ENCODE data around the gene SSBP2.

The SSBP2 gene

DNA sequence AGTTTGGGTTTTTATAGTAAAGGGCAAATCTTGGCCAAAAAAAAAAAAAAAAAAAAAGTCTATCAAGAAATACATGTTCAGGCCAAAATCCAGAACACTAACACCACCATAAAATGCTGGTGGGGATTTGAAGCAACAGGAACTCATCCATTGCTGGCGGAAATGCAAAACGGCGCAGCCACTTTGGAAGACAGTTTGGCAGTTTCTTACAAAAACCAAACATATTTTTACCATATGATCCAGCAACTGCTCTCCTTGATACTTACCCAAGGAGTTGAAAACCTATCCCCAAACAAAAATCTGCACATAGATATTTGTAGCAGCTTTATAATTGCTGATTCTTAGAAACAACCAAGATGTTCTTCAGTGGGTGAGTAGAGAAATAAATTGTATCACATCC, 203.9 kb downstream of the SSBP2 start:
- no peaks in the 10 kb centered on the region for H3K4me1 ChIP-seq (ENCODE audit: insufficient read depth, low read length)
- H3K9ac ChIP-seq (ENCODE audit: low read length), result no peak overlapping the region
- H3K27ac ChIP-seq (ENCODE audit: low read depth, low read length), result no peak overlapping the region
- H3K36me3 ChIP-seq (ENCODE audit: insufficient read depth, low read length), result no peaks in the 10 kb centered on the region
- H3K4me3 ChIP-seq (ENCODE audit: low read depth in 1 of 2, low read length in 2 of 2), result no peak overlapping the region
- no peaks in the 10 kb centered on the region for H3K27me3 ChIP-seq (ENCODE audit: control insufficient read depth in 1 of 2, insufficient read depth in 2 of 2, low read length in 2 of 2)
- H3K9me3 ChIP-seq (ENCODE audit: low read length), result no peaks in the 10 kb centered on the region

DNA sequence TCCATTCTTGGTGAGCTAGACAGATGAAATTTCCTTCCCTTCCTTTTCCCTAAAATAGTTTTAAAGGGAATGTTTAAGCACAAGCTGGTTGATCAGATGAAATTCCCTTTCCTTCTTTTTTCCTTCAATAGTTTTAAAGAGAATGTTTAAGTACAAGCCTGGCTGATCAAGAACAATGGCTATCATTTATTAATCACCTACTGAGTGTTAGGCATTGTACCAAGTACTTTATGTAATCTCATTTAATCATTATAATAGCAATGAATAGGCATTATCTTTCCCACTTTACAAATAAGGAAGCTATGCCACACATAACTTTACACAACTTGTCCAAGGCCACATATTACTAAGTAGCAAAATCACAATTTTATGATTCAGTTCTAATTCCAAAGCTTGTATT, 205.0 kb downstream of the SSBP2 start:
- H3K4me3 ChIP-seq (ENCODE audit: low read depth in 1 of 2, low read length in 2 of 2), result no peak overlapping the region
- no peak overlapping the region for H3K9ac ChIP-seq (ENCODE audit: low read length)
- H3K27me3 ChIP-seq (ENCODE audit: control insufficient read depth in 1 of 2, insufficient read depth in 2 of 2, low read length in 2 of 2), result no peaks in the 10 kb centered on the region
- no peaks in the 10 kb centered on the region for H3K9me3 ChIP-seq (ENCODE audit: low read length)
- H3K4me1 ChIP-seq (ENCODE audit: insufficient read depth, low read length), result no peaks in the 10 kb centered on the region
- no peaks in the 10 kb centered on the region for H3K36me3 ChIP-seq (ENCODE audit: insufficient read depth, low read length)
- H3K27ac ChIP-seq (ENCODE audit: low read depth, low read length), result no peak overlapping the region

DNA sequence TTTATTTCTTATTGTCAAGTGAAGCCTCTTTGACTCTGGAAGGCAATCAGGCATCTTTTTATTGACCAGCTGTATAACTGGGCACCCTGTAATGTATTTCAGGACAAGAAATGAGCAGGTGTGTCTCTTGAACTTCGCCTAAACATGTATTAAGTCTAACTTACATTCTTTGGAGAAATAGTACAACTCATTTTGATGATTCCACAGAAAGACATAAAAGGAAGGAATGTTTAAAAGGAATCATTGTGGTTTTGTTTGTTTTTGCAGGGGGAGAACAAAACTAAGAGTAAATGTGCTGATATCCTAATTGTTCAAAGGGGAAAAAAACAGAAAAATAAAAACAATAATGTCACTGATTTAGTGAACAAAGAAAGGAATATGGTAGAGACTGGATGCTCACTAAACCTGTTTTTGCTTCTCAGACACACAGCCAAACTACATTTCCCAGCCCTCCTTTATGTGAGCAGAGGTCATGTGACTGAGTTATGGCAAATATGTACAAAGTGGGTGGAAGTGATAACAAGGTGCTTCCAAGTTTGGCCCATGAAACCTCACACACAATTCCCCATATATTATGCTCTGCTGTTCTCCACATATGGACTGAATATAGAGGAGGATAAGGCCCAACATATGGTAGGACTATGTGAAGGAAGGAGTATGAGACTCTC, 206.4 kb downstream of the SSBP2 start:
- Histone ChIP-seq H3K36me3 (ENCODE audit: insufficient read depth, low read length) (no peaks in the 10 kb centered on the region), H3K9me3 (ENCODE audit: low read length) (no peaks in the 10 kb centered on the region), H3K9ac (ENCODE audit: low read length) (no peak overlapping the region), H3K4me3 (ENCODE audit: low read depth in 1 of 2, low read length in 2 of 2) (no peak overlapping the region), H3K4me1 (ENCODE audit: insufficient read depth, low read length) (no peaks in the 10 kb centered on the region), H3K27ac (ENCODE audit: low read depth, low read length) (no peak overlapping the region), H3K27me3 (ENCODE audit: control insufficient read depth in 1 of 2, insufficient read depth in 2 of 2, low read length in 2 of 2) (no peaks in the 10 kb centered on the region)

DNA sequence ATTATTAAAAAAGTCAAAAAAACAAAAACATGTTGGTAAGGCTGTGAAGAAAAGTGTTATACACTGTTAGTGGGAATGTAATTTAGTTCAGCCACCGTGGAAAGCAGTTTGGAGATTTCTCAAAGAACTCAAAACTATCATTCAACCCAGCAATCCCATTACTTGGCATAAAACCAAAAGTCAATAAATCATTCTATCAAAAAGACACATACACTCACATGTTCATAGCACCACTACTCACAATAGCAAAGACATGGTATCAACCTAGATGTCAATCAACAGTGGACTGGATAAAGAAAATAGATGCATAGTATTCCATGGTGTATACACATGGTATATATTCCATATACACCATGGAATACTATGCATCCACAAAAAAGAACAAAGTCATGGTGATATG, 208.7 kb downstream of the SSBP2 start:
- no peak overlapping the region for H3K9ac ChIP-seq (ENCODE audit: low read length)
- no peaks in the 10 kb centered on the region for H3K9me3 ChIP-seq (ENCODE audit: low read length)
- H3K4me1 ChIP-seq (ENCODE audit: insufficient read depth, low read length), result no peaks in the 10 kb centered on the region
- no peak overlapping the region for H3K4me3 ChIP-seq (ENCODE audit: low read depth in 1 of 2, low read length in 2 of 2)
- H3K27ac ChIP-seq (ENCODE audit: low read depth, low read length), result no peak overlapping the region
- no peaks in the 10 kb centered on the region for H3K36me3 ChIP-seq (ENCODE audit: insufficient read depth, low read length)
- H3K27me3 ChIP-seq (ENCODE audit: control insufficient read depth in 1 of 2, insufficient read depth in 2 of 2, low read length in 2 of 2), result no peaks in the 10 kb centered on the region

DNA sequence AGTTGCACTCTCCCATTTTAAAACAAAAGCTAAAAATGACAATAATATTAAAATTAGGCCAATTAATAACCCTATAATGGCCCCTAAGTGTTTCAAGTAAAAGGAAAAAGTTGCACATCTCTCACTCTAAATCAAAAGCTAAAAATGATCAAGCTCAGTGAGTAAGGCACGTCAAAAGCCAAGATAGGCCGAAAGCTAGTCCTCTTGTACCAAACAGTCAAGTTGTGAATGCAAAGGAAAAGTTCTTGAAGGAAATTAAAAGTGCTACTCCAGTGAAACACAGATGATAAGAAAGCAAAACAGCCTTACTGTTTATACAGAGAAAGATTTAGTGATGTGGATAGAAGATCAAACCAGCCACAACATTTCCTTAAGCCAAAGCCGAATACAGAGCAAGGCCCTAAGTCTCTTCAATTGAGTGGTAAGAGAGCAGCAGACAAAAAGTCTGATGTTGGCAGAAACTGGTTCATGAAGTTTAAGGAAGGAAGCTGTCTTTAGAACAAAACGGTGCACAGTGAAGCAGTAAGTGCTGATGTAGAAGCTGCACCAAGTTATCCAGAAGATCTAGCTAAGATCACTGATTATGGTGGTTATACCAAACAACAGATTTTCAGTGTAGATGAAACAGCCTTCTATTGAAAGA, 212.9 kb downstream of the SSBP2 start:
- Histone ChIP-seq H3K4me1 (ENCODE audit: insufficient read depth, low read length) (peaks cover 15% of the 10 kb centered on the region), H3K27me3 (ENCODE audit: control insufficient read depth in 1 of 2, insufficient read depth in 2 of 2, low read length in 2 of 2) (no peaks in the 10 kb centered on the region), H3K36me3 (ENCODE audit: insufficient read depth, low read length) (no peaks in the 10 kb centered on the region), H3K4me3 (ENCODE audit: low read depth in 1 of 2, low read length in 2 of 2) (no peak overlapping the region), H3K9ac (ENCODE audit: low read length) (no peak overlapping the region), H3K27ac (ENCODE audit: low read depth, low read length) (no peak overlapping the region), H3K9me3 (ENCODE audit: low read length) (no peaks in the 10 kb centered on the region)

DNA sequence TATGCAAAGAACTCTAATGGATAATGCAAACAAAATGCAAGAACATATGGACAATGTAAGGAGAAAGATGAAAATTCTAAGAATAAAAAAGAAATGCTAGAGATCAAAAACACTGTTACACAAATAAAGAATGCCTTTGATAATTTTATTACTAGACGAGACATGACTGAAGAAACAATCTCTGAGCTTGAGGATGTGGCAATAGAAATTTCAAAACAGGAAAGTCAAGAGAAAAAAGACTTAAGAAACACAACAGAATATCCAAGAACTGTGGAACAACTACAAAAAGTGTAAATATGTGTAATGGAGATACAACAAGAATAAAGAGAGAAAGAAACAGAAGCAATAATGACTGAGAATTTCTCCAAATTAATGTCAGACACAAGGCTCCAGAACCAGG, 216.5 kb downstream of the SSBP2 start:
- H3K36me3 ChIP-seq (ENCODE audit: insufficient read depth, low read length), result no peaks in the 10 kb centered on the region
- H3K27ac ChIP-seq (ENCODE audit: low read depth, low read length), result no peak overlapping the region
- no peak overlapping the region for H3K9ac ChIP-seq (ENCODE audit: low read length)
- H3K4me1 ChIP-seq (ENCODE audit: insufficient read depth, low read length), result peaks cover 15% of the 10 kb centered on the region
- H3K27me3 ChIP-seq (ENCODE audit: control insufficient read depth in 1 of 2, insufficient read depth in 2 of 2, low read length in 2 of 2), result no peaks in the 10 kb centered on the region
- H3K9me3 ChIP-seq (ENCODE audit: low read length), result no peaks in the 10 kb centered on the region
- H3K4me3 ChIP-seq (ENCODE audit: low read depth in 1 of 2, low read length in 2 of 2), result no peak overlapping the region

DNA sequence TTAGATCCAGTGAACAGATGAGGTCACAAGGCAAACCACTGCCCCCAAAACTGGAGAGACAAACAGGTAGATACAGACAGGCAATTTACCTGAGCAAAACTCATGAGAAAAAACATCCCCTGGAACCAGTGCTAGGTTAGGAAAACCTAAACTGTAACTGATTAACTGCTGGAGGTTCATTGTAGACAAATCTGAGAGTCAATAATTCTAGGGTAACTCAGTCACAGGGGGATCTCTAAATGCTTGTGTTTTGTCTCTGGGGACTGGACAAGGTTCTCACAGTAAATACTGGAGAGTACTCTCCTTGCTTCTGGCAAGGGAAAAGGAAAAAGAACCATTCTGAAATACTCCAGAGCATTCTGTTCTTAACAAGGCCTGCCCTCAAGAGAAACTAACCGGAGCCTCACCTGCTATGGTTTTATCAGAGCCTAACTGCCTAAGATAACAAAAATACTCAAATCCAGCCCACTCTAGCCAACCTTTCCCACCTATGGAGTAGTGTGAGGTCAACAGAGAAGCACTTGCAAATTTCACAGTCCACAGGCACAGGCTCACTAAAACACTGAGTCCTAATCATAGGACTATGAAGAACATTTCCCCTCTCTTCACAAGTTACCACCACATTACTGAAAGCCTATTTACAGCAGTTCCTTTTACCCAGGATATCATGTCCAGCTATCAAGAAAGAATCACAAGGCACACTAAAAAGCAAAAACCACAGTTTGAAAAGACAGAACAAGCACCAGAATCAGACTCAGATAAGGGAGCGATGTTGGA, 217.1 kb downstream of the SSBP2 start:
- H3K4me3 ChIP-seq (ENCODE audit: low read depth in 1 of 2, low read length in 2 of 2), result no peak overlapping the region
- no peak overlapping the region for H3K9ac ChIP-seq (ENCODE audit: low read length)
- H3K4me1 ChIP-seq (ENCODE audit: insufficient read depth, low read length), result peaks cover 15% of the 10 kb centered on the region
- no peak overlapping the region for H3K27ac ChIP-seq (ENCODE audit: low read depth, low read length)
- H3K27me3 ChIP-seq (ENCODE audit: control insufficient read depth in 1 of 2, insufficient read depth in 2 of 2, low read length in 2 of 2), result no peaks in the 10 kb centered on the region
- H3K9me3 ChIP-seq (ENCODE audit: low read length), result no peaks in the 10 kb centered on the region
- H3K36me3 ChIP-seq (ENCODE audit: insufficient read depth, low read length), result no peaks in the 10 kb centered on the region

DNA sequence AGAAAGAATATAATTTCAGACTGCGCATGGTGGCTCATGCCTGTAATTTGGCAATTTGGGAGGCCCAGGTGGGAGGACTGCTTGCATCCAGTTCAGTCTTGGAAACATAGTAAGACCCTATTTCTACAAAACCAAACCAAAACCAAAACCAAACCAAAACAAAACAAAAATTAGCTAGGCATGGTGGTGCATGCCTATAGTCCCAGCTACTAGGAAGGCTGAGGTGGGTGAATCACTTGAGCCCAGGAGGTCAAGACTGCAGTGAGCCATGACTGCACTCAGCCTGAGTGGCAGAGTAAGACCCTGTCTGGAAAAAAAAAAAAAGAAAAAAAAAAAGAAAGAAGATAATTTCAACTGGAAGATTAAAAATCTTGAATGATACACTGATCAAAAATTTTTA, 220.0 kb downstream of the SSBP2 start:
- Histone ChIP-seq H3K36me3 (ENCODE audit: insufficient read depth, low read length) (no peaks in the 10 kb centered on the region), H3K27me3 (ENCODE audit: control insufficient read depth in 1 of 2, insufficient read depth in 2 of 2, low read length in 2 of 2) (no peaks in the 10 kb centered on the region), H3K9ac (ENCODE audit: low read length) (no peak overlapping the region), H3K27ac (ENCODE audit: low read depth, low read length) (no peak overlapping the region), H3K9me3 (ENCODE audit: low read length) (no peaks in the 10 kb centered on the region), H3K4me1 (ENCODE audit: insufficient read depth, low read length) (peaks cover 15% of the 10 kb centered on the region), H3K4me3 (ENCODE audit: low read depth in 1 of 2, low read length in 2 of 2) (no peak overlapping the region)

DNA sequence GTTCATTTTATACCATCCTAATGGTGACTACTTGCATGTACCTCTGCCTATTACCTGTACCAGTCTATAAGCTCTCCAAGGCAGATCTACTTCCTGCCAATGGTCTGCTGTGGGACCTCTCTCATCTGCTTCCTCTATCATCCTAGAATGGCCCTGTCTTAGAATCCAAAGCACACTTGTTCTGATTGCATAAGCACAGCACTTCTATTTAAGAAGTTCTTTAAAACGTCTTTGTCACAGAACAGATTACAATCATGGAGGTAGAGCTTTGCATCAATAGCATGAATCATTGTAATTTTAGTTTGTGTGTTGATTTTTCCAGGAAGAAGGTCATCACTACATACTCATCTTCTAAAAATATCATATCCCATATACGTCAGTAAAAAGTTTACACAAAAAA, 225.2 kb downstream of the SSBP2 start:
- Histone ChIP-seq H3K4me3 (ENCODE audit: low read depth in 1 of 2, low read length in 2 of 2) (no peak overlapping the region), H3K36me3 (ENCODE audit: insufficient read depth, low read length) (no peaks in the 10 kb centered on the region), H3K9ac (ENCODE audit: low read length) (no peak overlapping the region), H3K27me3 (ENCODE audit: control insufficient read depth in 1 of 2, insufficient read depth in 2 of 2, low read length in 2 of 2) (no peaks in the 10 kb centered on the region), H3K9me3 (ENCODE audit: low read length) (no peaks in the 10 kb centered on the region), H3K27ac (ENCODE audit: low read depth, low read length) (no peak overlapping the region), H3K4me1 (ENCODE audit: insufficient read depth, low read length) (no peaks in the 10 kb centered on the region)

DNA sequence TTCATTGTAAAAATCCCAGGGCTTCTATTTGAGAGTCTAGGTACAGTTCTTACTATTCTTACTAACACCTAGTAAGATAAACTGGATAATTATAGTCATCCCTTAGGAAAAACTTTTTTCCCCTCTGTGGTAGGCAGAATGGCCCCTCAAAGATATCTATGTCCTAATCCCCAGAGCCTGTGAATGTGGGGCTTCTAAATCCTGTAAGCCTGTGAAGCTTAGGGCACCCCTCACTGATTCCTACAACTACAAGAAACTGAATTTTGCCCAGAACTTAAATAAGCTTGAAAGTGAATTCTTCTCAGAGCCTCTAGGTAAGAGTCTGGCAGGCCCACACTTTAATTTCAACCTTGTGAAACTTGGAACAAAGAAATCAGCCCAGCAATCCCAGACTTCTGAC, 226.9 kb downstream of the SSBP2 start:
- no peak overlapping the region for H3K27ac ChIP-seq (ENCODE audit: low read depth, low read length)
- no peak overlapping the region for H3K9ac ChIP-seq (ENCODE audit: low read length)
- H3K27me3 ChIP-seq (ENCODE audit: control insufficient read depth in 1 of 2, insufficient read depth in 2 of 2, low read length in 2 of 2), result no peaks in the 10 kb centered on the region
- no peak overlapping the region for H3K4me3 ChIP-seq (ENCODE audit: low read depth in 1 of 2, low read length in 2 of 2)
- H3K4me1 ChIP-seq (ENCODE audit: insufficient read depth, low read length), result no peaks in the 10 kb centered on the region
- no peaks in the 10 kb centered on the region for H3K36me3 ChIP-seq (ENCODE audit: insufficient read depth, low read length)
- H3K9me3 ChIP-seq (ENCODE audit: low read length), result no peaks in the 10 kb centered on the region

DNA sequence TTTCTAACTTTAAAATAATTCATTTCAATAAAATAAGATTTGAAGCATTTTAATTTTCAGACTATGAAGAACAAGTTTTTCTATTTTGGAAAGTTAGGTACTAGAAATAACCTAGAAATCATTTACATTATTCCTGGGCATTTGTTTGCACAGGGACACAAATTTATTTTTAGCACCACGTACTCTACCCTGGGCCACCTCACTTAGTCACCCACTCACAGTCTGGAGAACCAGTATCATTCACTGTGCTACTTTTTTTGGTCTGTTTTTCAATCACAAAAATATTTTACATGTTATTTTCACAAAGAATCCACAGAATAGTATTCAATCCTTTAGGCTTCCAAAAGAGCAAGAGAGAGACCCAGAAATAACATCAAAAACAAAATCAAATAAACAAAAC, 228.3 kb downstream of the SSBP2 start:
- H3K27ac ChIP-seq (ENCODE audit: low read depth, low read length), result no peak overlapping the region
- no peaks in the 10 kb centered on the region for H3K36me3 ChIP-seq (ENCODE audit: insufficient read depth, low read length)
- no peaks in the 10 kb centered on the region for H3K9me3 ChIP-seq (ENCODE audit: low read length)
- H3K9ac ChIP-seq (ENCODE audit: low read length), result no peak overlapping the region
- H3K27me3 ChIP-seq (ENCODE audit: control insufficient read depth in 1 of 2, insufficient read depth in 2 of 2, low read length in 2 of 2), result no peaks in the 10 kb centered on the region
- H3K4me1 ChIP-seq (ENCODE audit: insufficient read depth, low read length), result no peaks in the 10 kb centered on the region
- H3K4me3 ChIP-seq (ENCODE audit: low read depth in 1 of 2, low read length in 2 of 2), result no peak overlapping the region

Measured in muscle layer of colon (tissue), 2 donors.